ENCODE results near the gene PPARD. TPM values are rescaled to one million over a fixed set of nuclear protein-coding genes. Genes with fewer than 3 reads are reported as not detected.
A peak's percentile ranks its signal among the peaks of the same experiment; 100 is the strongest.

Gene PPARD
- total RNA-seq, 4 donors from 2014 or later, result 17.3 to 40.3 (median 35.9) TPM

DNA sequence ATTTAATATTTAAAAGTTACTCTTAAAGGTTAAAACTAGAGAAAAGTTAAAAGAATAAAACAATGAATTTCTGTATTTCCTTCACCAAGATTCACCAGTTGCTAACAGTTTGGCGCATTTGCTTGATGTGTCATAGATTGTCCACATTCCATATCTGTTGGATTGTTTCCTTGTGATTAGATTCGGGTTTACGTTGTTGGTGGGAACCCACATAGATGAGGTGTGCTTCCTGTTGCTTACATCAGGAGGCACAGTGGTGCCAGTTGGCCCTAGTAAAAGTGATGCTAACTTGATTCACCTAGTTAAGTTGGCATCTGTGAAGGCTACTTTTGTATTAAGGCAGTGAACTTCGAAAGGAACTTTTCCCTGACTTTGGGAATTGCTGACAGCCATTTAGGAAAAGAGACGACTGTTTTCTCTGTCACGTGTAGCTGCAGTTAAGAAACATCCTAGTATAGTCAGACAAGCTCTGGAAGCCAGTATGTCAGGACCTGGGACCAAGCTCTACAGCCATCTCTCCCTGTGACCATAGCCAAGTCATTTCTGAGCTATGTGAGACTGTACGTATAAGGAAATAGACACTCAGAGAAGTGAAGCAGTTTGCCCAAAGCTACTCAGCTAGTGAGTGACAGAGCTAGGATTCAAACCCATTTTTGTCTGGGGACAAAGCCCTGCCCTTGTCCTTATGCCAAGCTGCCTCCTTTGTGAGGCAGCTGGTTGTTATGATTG lies 49.0 kb downstream of the PPARD start:
- H3K36me3 ChIP-seq, result no peaks in the 10 kb centered on the region
- intact Hi-C loops (cut with DNase I), result no loop called here
- H3K4me1 ChIP-seq, result peaks cover 42 to 59% of the 10 kb centered on the region in 2 donors
- TF ChIP-seq CTCF (IDR thresholded peaks at IDR 0.05) (no peak), POLR2A (IDR thresholded peaks at IDR 0.05) (no peak)
- no peak for DNase-seq
- H3K4me3 ChIP-seq (replicated peaks in 1 of 3), result no peak overlapping the region
- peak overlapping the region; percentile 67 to 84 (median 82) for H3K27ac ChIP-seq
- WGBS, 2 donors, result 73 to 74% methylated on average over 7 of the region's 7 CpGs
- no peaks in the 10 kb centered on the region for H3K9me3 ChIP-seq
- no peaks in the 10 kb centered on the region for H3K27me3 ChIP-seq

DNA sequence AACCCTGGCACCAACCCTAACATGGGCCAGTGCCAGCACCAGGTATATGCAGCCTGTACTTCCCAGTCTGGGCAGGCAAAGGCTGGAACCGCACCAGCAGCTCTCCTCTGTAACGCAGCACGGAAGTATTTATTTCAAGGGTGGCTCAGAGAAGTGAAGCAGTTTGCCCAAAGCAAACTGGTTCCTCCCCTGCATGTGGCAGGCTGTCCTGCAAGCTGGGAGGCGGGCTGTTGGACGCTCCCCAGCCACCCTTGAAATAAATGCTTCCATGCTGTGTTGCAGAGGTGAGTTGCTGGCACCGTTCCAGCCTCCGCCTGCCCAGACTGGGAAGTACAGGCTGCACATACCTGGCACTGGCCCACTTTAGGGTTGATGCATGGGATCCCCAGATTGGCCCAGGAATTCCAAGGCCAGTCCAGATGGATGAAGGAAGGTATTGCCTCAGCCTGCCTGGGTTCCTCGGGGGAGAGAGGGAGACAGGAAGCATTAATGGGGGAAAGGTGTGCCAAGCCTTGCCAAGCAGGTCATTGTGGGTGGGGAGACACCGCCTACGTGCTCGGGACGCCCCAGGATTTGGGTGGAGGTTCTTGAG lies 49.8 kb downstream of the PPARD start:
- H3K9me3 ChIP-seq, result no peaks in the 10 kb centered on the region
- 28 to 40% methylated on average over 10 to 12 of the region's 12 CpGs for WGBS, 2 donors
- H3K36me3 ChIP-seq, result no peaks in the 10 kb centered on the region
- peak in 1 of 2 donors; percentile 40 for TF ChIP-seq POLR2A (IDR thresholded peaks at IDR 0.05)
- no peak for TF ChIP-seq CTCF (IDR thresholded peaks at IDR 0.05)
- H3K27ac ChIP-seq, result peak overlapping the region; percentile 82 to 91 (median 84)
- intact Hi-C loops (cut with DNase I), result no loop called here
- H3K27me3 ChIP-seq, result no peaks in the 10 kb centered on the region
- H3K4me3 ChIP-seq (replicated peaks in 1 of 3), result no peak overlapping the region
- DNase-seq, result peak; percentile 99
- peaks cover 42 to 56% of the 10 kb centered on the region in 2 donors for H3K4me1 ChIP-seq

- H3K36me3 ChIP-seq, result no peaks in the 10 kb centered on the region
- peaks cover 42 to 56% of the 10 kb centered on the region in 2 donors for H3K4me1 ChIP-seq
- DNase-seq, result peak; percentile 62 to 68
- no peak overlapping the region for H3K4me3 ChIP-seq (replicated peaks in 1 of 3)
- TF ChIP-seq POLR2A (IDR thresholded peaks at IDR 0.05) (no peak), CTCF (IDR thresholded peaks at IDR 0.05) (no peak)
- intact Hi-C loops (cut with DNase I), result no loop called here
- WGBS, 2 donors, result 35 to 36% methylated on average over 3 to 6 of the region's 6 CpGs
- no peaks in the 10 kb centered on the region for H3K27me3 ChIP-seq
- no peaks in the 10 kb centered on the region for H3K9me3 ChIP-seq
- peak overlapping the region; percentile 82 to 91 (median 84) for H3K27ac ChIP-seq
Measured at GRCh38 chr6:35392773-35393672, 50.7 kb downstream of the PPARD start.

- H3K27ac ChIP-seq, result no peak overlapping the region
- no peaks in the 10 kb centered on the region for H3K27me3 ChIP-seq
- TF ChIP-seq POLR2A (IDR thresholded peaks at IDR 0.05) (no peak), CTCF (IDR thresholded peaks at IDR 0.05) (no peak)
- DNase-seq, result no peak
- intact Hi-C loops (cut with DNase I), result no loop called here
- H3K36me3 ChIP-seq, result no peaks in the 10 kb centered on the region
- 76 to 82% methylated on average over 5 of the region's 5 CpGs for WGBS, 2 donors
- peaks cover 46 to 63% of the 10 kb centered on the region in 2 donors for H3K4me1 ChIP-seq
- H3K4me3 ChIP-seq (replicated peaks in 1 of 3), result no peak overlapping the region
- no peaks in the 10 kb centered on the region for H3K9me3 ChIP-seq
Measured at GRCh38 chr6:35396991-35397390, 54.6 kb downstream of the PPARD start.

All from thyroid gland (tissue), 4 donors.